Chondrocyte (in vitro differentiated cells): ENCODE results near the gene SOX15. TPM values are rescaled to one million over a fixed set of nuclear protein-coding genes. Genes with fewer than 3 reads are reported as not detected.
A peak's percentile ranks its signal among the peaks of the same experiment; 100 is the strongest.

Experiments
- DNase-seq: peaks from one replicate; pipeline ENCODE4 v3.0.0; 2021; ENCODE audit warnings: mixed read lengths, low spot score
- H3K27ac Mint-ChIP-seq: one replicate; pipeline ENCODE4 v1.8.0; 2021; ENCODE audit warnings: mild to moderate bottlenecking, moderate library complexity, mixed read lengths; ENCODE audit not compliant: unreplicated experiment
- H3K27me3 Mint-ChIP-seq: 2 replicates; pipeline ENCODE4 v1.8.0; 2021; ENCODE audit warnings: low read depth, mixed read lengths
- H3K36me3 Mint-ChIP-seq: 2 replicates; pipeline ENCODE4 v1.8.0; 2021; ENCODE audit warnings: low read depth, mixed read lengths
- H3K4me1 Mint-ChIP-seq: 2 replicates; pipeline ENCODE4 v1.8.0; 2021; ENCODE audit warnings: low read depth, mild to moderate bottlenecking, mixed read lengths
- H3K4me3 Mint-ChIP-seq: one replicate; pipeline ENCODE4 v1.8.0; 2021; ENCODE audit warnings: mild to moderate bottlenecking, moderate library complexity, mixed read lengths; ENCODE audit not compliant: unreplicated experiment
- H3K9me3 Mint-ChIP-seq: 2 replicates; pipeline ENCODE4 v1.8.0; 2021; ENCODE audit warnings: low read depth, mixed read lengths
- total RNA-seq: library from RNA; stranded (reverse); gene quantifications from 3 replicates; pipeline ENCODE4 v1.2.1, GENCODE V29; 2021
- TF ChIP-seq, protein P1 (sequence below): fragments of 200-600 bp; sonication (generic); IDR thresholded peaks from 2 replicates; pipeline ENCODE4 v1.5.0; 2021; ENCODE audit warnings: antibody characterized with exemption, mild to moderate bottlenecking, moderate library complexity

Gene SOX15
- total RNA-seq, 1 donor from 2014 or later, result 0.32 TPM

DNA sequence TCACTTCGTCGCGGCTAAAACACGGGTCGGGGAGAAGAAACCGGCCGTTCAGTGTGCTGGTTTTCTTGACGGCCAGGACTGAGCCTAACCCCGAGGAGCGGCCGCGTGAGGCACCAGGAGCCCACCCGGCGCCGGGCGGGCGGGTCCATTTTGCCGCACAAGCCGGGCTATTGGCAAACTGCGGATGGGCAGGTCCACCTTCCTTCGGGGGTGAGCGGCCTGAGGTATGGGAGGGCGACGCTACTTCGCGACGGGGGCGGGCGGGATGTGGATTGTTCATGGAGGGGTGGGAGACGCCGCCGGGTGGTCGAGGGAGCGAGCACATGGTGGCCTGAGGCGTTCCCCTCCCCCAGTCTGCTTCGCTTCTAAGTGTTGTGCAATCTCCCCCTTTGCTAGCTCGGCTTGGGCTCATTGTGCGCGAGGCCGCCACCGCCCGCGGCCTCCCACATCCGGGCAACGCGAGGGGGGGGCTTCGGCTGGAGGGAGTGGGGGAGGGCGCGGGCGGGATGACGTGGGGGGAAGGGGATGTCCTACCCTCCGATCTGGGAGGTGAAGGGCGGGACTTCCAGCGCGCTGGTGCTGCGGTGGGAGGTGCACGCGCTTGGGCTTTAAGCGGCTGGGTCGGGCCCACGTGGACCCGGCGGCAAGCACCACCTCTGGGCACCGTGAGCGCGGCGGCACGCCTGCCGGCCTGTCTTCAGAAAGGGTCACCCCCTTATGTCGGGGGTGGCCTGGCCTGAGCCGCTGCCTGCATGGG lies 16.4 kb downstream of the SOX15 start:
- TF ChIP-seq, protein P1, sequence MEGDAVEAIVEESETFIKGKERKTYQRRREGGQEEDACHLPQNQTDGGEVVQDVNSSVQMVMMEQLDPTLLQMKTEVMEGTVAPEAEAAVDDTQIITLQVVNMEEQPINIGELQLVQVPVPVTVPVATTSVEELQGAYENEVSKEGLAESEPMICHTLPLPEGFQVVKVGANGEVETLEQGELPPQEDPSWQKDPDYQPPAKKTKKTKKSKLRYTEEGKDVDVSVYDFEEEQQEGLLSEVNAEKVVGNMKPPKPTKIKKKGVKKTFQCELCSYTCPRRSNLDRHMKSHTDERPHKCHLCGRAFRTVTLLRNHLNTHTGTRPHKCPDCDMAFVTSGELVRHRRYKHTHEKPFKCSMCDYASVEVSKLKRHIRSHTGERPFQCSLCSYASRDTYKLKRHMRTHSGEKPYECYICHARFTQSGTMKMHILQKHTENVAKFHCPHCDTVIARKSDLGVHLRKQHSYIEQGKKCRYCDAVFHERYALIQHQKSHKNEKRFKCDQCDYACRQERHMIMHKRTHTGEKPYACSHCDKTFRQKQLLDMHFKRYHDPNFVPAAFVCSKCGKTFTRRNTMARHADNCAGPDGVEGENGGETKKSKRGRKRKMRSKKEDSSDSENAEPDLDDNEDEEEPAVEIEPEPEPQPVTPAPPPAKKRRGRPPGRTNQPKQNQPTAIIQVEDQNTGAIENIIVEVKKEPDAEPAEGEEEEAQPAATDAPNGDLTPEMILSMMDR, result no peak
- Mint-ChIP-seq H3K27ac (peak overlapping the region; percentile 98), H3K36me3 (peaks cover 51% of the 10 kb centered on the region), H3K27me3 (no peaks in the 10 kb centered on the region), H3K9me3 (no peaks in the 10 kb centered on the region), H3K4me1 (peaks cover 51% of the 10 kb centered on the region), H3K4me3 (peak overlapping the region; percentile 94)
- DNase-seq, result no peak

DNA sequence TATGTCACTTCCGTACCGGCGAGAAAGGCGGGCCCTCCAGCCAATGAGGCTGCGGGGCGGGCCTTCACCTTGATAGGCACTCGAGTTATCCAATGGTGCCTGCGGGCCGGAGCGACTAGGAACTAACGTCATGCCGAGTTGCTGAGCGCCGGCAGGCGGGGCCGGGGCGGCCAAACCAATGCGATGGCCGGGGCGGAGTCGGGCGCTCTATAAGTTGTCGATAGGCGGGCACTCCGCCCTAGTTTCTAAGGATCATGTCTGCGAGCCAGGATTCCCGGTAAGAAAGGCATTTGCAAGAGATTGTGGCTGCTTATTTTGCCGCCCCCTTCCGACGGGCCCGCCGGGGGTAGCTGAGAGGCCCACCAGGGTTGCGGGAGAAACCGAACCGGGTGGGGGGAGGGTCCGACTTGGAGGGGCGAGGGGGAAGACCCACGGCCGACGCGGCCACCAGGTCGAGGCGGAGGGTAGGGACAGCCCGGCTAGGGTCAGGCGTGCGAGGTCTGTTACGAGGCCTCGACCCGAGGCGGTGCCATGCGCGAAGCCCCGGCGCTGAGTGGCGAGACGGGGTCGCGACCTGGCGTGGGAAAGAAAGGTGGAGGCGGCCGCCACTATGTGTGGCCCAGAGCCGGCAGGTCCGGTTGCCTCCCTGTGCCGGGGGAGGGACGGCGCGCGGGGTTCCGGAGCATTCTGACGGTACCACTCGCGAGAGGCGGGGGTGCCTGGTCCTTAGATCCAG lies 17.1 kb downstream of the SOX15 start:
- H3K4me1 Mint-ChIP-seq, result peaks cover 45% of the 10 kb centered on the region
- peak; percentile 100 for DNase-seq
- peaks cover 46% of the 10 kb centered on the region for H3K36me3 Mint-ChIP-seq
- no peaks in the 10 kb centered on the region for H3K9me3 Mint-ChIP-seq
- no peaks in the 10 kb centered on the region for H3K27me3 Mint-ChIP-seq
- peak overlapping the region; percentile 98 for H3K27ac Mint-ChIP-seq
- peak overlapping the region; percentile 94 for H3K4me3 Mint-ChIP-seq
- TF ChIP-seq, protein P1, result no peak

DNA sequence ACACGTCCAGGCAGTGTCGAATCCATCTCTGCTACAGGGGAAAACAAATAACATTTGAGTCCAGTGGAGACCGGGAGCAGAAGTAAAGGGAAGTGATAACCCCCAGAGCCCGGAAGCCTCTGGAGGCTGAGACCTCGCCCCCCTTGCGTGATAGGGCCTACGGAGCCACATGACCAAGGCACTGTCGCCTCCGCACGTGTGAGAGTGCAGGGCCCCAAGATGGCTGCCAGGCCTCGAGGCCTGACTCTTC lies 17.6 kb downstream of the SOX15 start:
- Mint-ChIP-seq H3K27ac (peak overlapping the region; percentile 92), H3K4me3 (peak overlapping the region; percentile 94), H3K27me3 (no peaks in the 10 kb centered on the region), H3K36me3 (peaks cover 45% of the 10 kb centered on the region), H3K9me3 (no peaks in the 10 kb centered on the region), H3K4me1 (peaks cover 40% of the 10 kb centered on the region)
- no peak for DNase-seq
- TF ChIP-seq, protein P1, result no peak

DNA sequence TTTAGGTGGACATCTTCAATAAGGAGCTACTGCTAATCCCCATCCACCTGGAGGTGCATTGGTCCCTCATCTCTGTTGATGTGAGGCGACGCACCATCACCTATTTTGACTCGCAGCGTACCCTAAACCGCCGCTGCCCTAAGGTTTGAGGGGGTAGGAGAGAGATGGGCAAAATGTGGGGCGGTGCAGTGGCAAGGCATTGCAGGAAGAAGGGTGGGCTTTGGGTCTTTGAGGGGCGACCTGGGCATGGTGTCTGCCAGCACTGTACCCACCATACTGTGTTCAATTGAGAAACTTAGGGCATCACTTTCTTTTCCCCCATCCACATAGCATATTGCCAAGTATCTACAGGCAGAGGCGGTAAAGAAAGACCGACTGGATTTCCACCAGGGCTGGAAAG lies 19.5 kb downstream of the SOX15 start:
- H3K27me3 Mint-ChIP-seq, result no peaks in the 10 kb centered on the region
- no peak overlapping the region for H3K4me3 Mint-ChIP-seq
- H3K27ac Mint-ChIP-seq, result peak overlapping the region; percentile 57
- H3K4me1 Mint-ChIP-seq, result peaks cover 21% of the 10 kb centered on the region
- no peaks in the 10 kb centered on the region for H3K9me3 Mint-ChIP-seq
- TF ChIP-seq, protein P1, result no peak
- DNase-seq, result no peak
- H3K36me3 Mint-ChIP-seq, result peaks cover 31% of the 10 kb centered on the region

DNA sequence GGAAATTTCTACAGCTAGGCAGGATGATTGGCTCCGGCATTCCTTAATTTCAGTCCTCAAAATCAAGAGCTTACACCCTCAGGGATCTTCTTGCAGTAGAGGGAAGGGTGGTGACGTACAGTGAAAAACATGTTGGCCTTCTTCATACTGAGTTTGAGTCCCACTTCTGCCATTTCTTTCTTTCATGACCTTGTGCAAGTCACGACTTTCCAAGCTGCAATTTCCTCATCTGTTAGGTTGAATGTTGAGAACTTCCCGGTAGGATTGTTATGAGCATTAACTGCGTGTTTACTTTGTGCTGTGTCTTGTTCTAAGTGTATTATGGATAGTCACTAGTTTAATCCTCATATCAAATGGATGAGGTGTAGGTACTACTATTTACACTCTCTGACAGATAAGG lies 20.3 kb downstream of the SOX15 start:
- H3K27ac Mint-ChIP-seq, result no peak overlapping the region
- peaks cover 14% of the 10 kb centered on the region for H3K4me1 Mint-ChIP-seq
- DNase-seq, result no peak
- H3K27me3 Mint-ChIP-seq, result no peaks in the 10 kb centered on the region
- TF ChIP-seq, protein P1, result no peak
- H3K36me3 Mint-ChIP-seq, result peaks cover 26% of the 10 kb centered on the region
- H3K9me3 Mint-ChIP-seq, result no peaks in the 10 kb centered on the region
- no peak overlapping the region for H3K4me3 Mint-ChIP-seq
